GM06990 (cell line): ENCODE data around the gene TBC1D22A.
"Not testable (repeated sequence)": the region's sequence is repeated elsewhere in the genome, so short reads cannot be mapped to it uniquely, and the experiment has no call there.

Source experiments
- DNase-seq: peaks from one replicate; pipeline ENCODE4 v3.0.0-alpha.2; 2011; ENCODE audit not compliant: insufficient read length; ENCODE audit errors: extremely low read depth
- H3K27me3 ChIP-seq: replicated peaks from 2 replicates; pipeline ENCODE4 v1.6.0; 2011; ENCODE audit warnings: low read length; ENCODE audit not compliant: control insufficient read depth, insufficient read depth
- H3K36me3 ChIP-seq: 2 replicates; pipeline ENCODE4 v1.5.1; 2011; ENCODE audit warnings: low read length; ENCODE audit not compliant: control insufficient read depth, insufficient read depth
- H3K4me3 ChIP-seq: replicated peaks from 2 replicates; pipeline ENCODE4 v1.5.1; 2011; ENCODE audit warnings: low read depth, mild to moderate bottlenecking, control low read depth, low read length
- CTCF ChIP-seq: IDR thresholded peaks from 2 replicates; pipeline ENCODE4 v1.5.1; 2011; ENCODE audit warnings: low read length, control low read depth, mild to moderate bottlenecking, inconsistent platforms; ENCODE audit not compliant: insufficient read depth, poor library complexity, severe bottlenecking

The TBC1D22A gene

DNA sequence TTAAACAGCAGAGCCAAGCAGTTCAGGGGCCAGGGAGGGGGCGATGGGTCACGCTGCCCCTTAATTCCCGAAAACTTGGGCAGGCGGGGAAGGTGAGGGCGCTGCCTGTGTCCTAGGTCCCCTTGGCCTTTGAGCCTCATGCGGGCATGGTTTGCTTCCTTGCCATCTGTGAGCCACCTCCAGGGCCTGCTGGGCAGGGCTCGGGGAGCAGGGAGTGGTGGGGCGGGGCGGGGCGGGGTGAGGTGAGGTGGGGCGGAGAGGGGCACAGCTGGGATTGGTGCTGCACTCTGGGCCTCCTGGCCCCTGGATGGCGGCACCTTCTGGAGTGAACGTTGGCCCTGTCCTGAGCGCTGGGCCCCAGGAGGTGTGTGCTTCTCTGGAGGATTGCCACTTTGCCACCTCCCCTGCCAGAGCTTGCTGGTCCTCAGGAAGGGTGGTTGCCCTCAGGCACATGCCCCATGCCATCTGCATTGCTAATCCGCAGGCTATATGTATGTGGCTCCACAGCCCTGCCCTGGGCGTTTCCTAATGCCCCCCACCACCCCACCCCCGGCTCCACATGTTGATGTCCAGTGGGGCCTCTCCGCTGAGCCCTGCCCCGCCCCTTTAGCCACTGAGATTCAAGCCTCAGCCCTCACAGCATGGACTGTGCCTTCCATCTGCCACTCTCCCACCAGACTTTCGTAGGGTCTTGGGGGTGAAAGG lies 352.5 kb downstream of the TBC1D22A start:
- no peaks in the 10 kb centered on the region for H3K27me3 ChIP-seq
- DNase-seq: no peak
- H3K36me3 ChIP-seq: peaks cover 14% of the 10 kb centered on the region
- H3K4me3 ChIP-seq: no peak overlapping the region
- TF ChIP-seq CTCF: no peak

GRCh38 chr22:47115518-47115890 lies 353.1 kb downstream of the TBC1D22A start:
- H3K36me3 ChIP-seq: peaks cover 14% of the 10 kb centered on the region
- no peak overlapping the region for H3K4me3 ChIP-seq
- no peak for DNase-seq
- no peak for TF ChIP-seq CTCF
- H3K27me3 ChIP-seq: no peaks in the 10 kb centered on the region

DNA sequence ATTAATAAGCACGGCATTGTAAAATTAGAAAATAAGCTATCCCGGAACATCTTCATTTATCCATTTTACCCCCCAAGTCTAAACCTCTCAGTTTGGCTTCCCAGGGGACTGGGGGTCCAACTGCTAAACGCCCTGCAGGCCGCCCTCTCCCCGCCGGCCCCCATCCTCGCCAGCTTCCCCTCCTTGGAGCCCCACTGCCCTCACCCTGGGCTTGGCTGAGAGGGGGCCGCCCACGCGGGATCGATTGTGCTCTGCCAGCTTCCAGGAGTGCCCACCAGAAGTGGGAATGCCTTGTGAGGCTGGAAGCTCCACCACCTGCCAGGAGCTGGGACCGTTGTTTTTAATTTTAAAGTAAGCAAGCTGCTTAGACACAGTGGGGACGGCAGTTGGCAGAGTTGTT lies 353.5 kb downstream of the TBC1D22A start:
- no peak for TF ChIP-seq CTCF
- H3K27me3 ChIP-seq: no peaks in the 10 kb centered on the region
- no peak overlapping the region for H3K4me3 ChIP-seq
- H3K36me3 ChIP-seq: peaks cover 14% of the 10 kb centered on the region
- no peak for DNase-seq

DNA sequence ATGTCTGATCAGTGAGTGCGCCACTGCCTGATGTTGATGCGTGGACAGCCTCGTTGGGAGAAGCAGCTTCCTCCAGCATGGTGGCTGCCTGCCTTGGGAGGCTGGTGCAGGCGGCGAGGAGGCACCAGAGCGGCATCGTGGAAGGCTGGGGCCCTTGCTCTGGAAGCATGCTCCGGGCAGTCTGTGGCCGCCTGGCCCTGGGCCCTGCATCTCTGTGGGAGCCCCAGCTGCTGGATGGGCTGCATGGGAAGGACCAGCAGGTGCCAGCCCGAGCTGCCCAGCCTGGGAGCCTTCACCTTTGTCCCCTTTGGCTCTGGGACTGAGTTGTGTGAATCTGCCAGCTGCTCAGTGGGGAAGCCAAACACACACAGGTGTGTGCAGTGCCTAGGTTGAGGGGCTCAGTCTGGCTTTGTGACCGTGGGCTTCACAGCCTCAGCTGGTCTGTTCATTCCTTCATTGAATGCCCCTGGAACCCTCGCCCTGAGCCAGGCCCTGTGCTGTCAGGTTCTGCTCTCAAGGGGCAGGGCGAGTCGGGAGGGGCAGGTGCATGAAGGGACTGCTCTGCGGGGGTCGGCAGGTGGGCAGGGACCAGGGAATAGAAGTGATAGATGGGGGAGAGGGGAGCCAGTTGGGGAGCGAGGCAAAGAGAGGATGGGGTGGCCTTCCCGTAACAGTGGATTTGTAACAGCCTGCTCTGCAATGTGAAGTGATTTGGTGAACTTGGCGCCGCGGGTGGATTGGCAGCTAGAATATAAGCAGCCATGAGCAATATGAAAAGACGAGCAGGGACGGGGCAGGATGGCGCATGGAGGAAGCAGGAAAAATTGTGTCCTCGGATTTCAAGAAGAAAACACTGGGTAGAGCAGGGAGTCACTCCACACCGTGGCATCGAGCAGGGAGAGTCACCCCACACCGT lies 354.2 kb downstream of the TBC1D22A start:
- Histone ChIP-seq H3K36me3 (peaks cover 13% of the 10 kb centered on the region), H3K27me3 (no peaks in the 10 kb centered on the region), H3K4me3 (no peak overlapping the region)
- no peak for TF ChIP-seq CTCF
- DNase-seq: no peak

- not testable (repeated sequence) for DNase-seq, H3K27me3 ChIP-seq, H3K36me3 ChIP-seq, H3K4me3 ChIP-seq
Observed at GRCh38 chr22:47117442-47117841, 355.0 kb downstream of the TBC1D22A start.

GRCh38 chr22:47119181-47119580 lies 356.7 kb downstream of the TBC1D22A start:
- no peak for TF ChIP-seq CTCF

More at GRCh38 chr22:47119181-47119580, 356.7 kb downstream of the TBC1D22A start:
- DNase-seq: no peak
- Histone ChIP-seq H3K36me3 (peaks cover 2% of the 10 kb centered on the region), H3K4me3 (no peak overlapping the region), H3K27me3 (no peaks in the 10 kb centered on the region)
